ENCODE results near the gene PMIS2. TPM values are rescaled to one million over a fixed set of nuclear protein-coding genes. Genes with fewer than 3 reads are reported as not detected.

PMIS2 gene
- total RNA-seq, 3 donors from 2014 or later, result not detected

- no peak for DNase-seq (ENCODE audit: low spot score in 2 of 2)
- peaks cover 3 to 44% of the 10 kb centered on the region in 2 donors for H3K27me3 ChIP-seq
- no peaks in the 10 kb centered on the region for H3K36me3 ChIP-seq
- intact Hi-C loops (cut with DNase I; ENCODE audit: low total_unique reads), result no loop called here
- no peak overlapping the region for H3K4me3 ChIP-seq
- H3K4me1 ChIP-seq, result no peaks in the 10 kb centered on the region
- no peaks in the 10 kb centered on the region for H3K9me3 ChIP-seq
- TF ChIP-seq POLR2AphosphoS5 (IDR thresholded peaks at IDR 0.05) (no peak), CTCF (IDR thresholded peaks at IDR 0.05) (no peak), POLR2A (IDR thresholded peaks at IDR 0.05) (no peak)
- no peak overlapping the region for H3K27ac ChIP-seq
Measured at GRCh38 chr19:35561436-35561835, 24.5 kb upstream of the PMIS2 start.

- no peak for DNase-seq (ENCODE audit: low spot score in 2 of 2)
- H3K9me3 ChIP-seq, result no peaks in the 10 kb centered on the region
- H3K4me3 ChIP-seq, result no peak overlapping the region
- intact Hi-C loops (cut with DNase I; ENCODE audit: low total_unique reads), result no loop called here
- H3K27me3 ChIP-seq, result peaks cover 3 to 44% of the 10 kb centered on the region in 2 donors
- H3K4me1 ChIP-seq, result no peaks in the 10 kb centered on the region
- TF ChIP-seq POLR2A (IDR thresholded peaks at IDR 0.05) (no peak), CTCF (IDR thresholded peaks at IDR 0.05) (no peak)
- H3K36me3 ChIP-seq, result no peaks in the 10 kb centered on the region
- no peak overlapping the region for H3K27ac ChIP-seq
Measured at GRCh38 chr19:35562336-35562735, 23.6 kb upstream of the PMIS2 start.

GRCh38 chr19:35562776-35563175 lies 23.2 kb upstream of the PMIS2 start:
- peaks cover 0 to 44% of the 10 kb centered on the region in 2 donors for H3K27me3 ChIP-seq
- H3K9me3 ChIP-seq, result no peaks in the 10 kb centered on the region
- no peak overlapping the region for H3K27ac ChIP-seq
- TF ChIP-seq CTCF (IDR thresholded peaks at IDR 0.05) (no peak), POLR2A (IDR thresholded peaks at IDR 0.05) (no peak), POLR2AphosphoS5 (IDR thresholded peaks at IDR 0.05) (no peak)
- DNase-seq (ENCODE audit: low spot score in 2 of 2), result no peak
- no peak overlapping the region for H3K4me3 ChIP-seq
- H3K4me1 ChIP-seq, result no peaks in the 10 kb centered on the region
- intact Hi-C loops (cut with DNase I; ENCODE audit: low total_unique reads), result no loop called here
- no peaks in the 10 kb centered on the region for H3K36me3 ChIP-seq

- TF ChIP-seq CTCF (IDR thresholded peaks at IDR 0.05) (no peak), POLR2AphosphoS5 (IDR thresholded peaks at IDR 0.05) (no peak), POLR2A (IDR thresholded peaks at IDR 0.05) (no peak)
- Histone ChIP-seq H3K4me3 (no peak within 1 kb of the TSS), H3K27ac (no peak within 1 kb of the TSS), H3K4me1 (no peaks in the 10 kb centered on the region), H3K27me3 (peaks cover 0 to 41% of the 10 kb centered on the region in 2 donors), H3K9me3 (no peaks in the 10 kb centered on the region), H3K36me3 (no peaks in the 10 kb centered on the region)
- intact Hi-C loops (cut with DNase I; ENCODE audit: low total_unique reads), result no loop called here
- DNase-seq (ENCODE audit: low spot score in 2 of 2), result no peak
Measured at GRCh38 chr19:35563207-35563829, 22.7 kb upstream of the PMIS2 start, which contains the start of gene ATP4A. TSS of gene ATP4A (minus strand) at chr19:35563658. CDS start at chr19:35563629, 29 bp downstream.

- intact Hi-C loops (cut with DNase I; ENCODE audit: low total_unique reads), result no loop called here
- Histone ChIP-seq H3K36me3 (no peaks in the 10 kb centered on the region), H3K27ac (no peak overlapping the region), H3K4me1 (no peaks in the 10 kb centered on the region), H3K27me3 (peaks cover 0 to 21% of the 10 kb centered on the region in 2 donors), H3K9me3 (no peaks in the 10 kb centered on the region), H3K4me3 (no peak overlapping the region)
- DNase-seq (ENCODE audit: low spot score in 2 of 2), result no peak
- TF ChIP-seq POLR2AphosphoS5 (IDR thresholded peaks at IDR 0.05) (no peak), CTCF (IDR thresholded peaks at IDR 0.05) (no peak), POLR2A (IDR thresholded peaks at IDR 0.05) (no peak)
Measured at GRCh38 chr19:35565016-35565856, 20.7 kb upstream of the PMIS2 start.

All from breast epithelium (tissue), 4 donors.